GM13976 (cell line): ENCODE measurements around the gene METTL3.

Experiments used
- DNase-seq: peaks from one replicate; pipeline ENCODE4 v3.0.0; 2012; ENCODE audit warnings: low spot score
- in situ Hi-C: fragments of 300-500 bp; cut with MboI; formaldehyde crosslinking; loops from one replicate; pipeline ENCODE4 v1.12.0; 2022; ENCODE audit warnings: low sequenced_read_pairs, mixed read lengths, inconsistent platforms; ENCODE audit not compliant: unreplicated experiment
- TF ChIP-seq, protein P1 (sequence below): IDR thresholded peaks from 2 replicates; pipeline ENCODE4 v1.5.1; 2012; ENCODE audit warnings: borderline replicate concordance, mild to moderate bottlenecking; ENCODE audit not compliant: insufficient read depth; ENCODE audit errors: extremely low read depth, missing control alignments, control extremely low read depth

METTL3 gene

DNA sequence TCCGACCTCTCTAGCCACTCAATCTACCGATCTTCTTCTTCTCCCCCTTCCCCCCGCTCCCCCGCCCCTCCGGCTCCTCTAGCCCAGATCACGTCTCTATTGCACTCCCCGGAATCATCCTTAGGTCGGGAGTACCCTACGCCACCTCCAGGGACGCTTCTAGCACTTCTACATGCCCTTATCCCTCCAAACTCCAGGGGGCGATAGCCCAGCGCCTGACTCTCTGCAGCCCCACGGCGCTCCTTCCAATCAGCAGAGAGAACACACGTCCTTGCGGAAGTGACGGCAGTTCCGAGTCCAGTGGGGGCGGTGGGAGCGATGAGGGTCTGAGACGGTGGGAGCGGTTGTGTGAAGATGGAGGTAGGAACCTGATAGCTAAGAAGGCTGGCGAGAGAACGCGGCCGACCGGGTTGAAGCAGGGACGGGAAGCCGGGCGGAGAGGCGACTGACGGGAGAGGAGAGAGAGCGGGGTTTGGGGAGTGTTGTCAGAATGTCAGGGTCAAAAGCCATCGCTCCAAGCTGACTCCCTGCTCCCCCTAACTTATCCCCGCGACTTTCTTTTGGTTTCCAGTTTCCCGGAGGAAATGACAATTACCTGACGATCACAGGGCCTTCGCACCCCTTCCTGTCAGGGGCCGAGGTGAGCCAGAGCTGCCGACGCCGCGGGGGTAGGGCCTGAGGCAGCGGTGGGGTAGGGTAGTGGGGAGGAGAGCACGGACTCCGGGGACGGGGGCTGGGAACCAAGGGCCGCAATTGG lies 34.0 kb downstream of the METTL3 start, which contains the start of the genes RAB2B and TOX4:
TSS of gene RAB2B (minus strand) at position 35 of the 757 bp plus-strand sequence. CDS start 87 bp downstream, outside the sequence.
TSS of gene TOX4 (plus strand) at position 271 of the 757 bp plus-strand sequence. CDS start at position 355, 84 bp downstream.
- in situ Hi-C loops, result no loop called here
- DNase-seq, result peak; percentile 94
- TF ChIP-seq, protein P1, sequence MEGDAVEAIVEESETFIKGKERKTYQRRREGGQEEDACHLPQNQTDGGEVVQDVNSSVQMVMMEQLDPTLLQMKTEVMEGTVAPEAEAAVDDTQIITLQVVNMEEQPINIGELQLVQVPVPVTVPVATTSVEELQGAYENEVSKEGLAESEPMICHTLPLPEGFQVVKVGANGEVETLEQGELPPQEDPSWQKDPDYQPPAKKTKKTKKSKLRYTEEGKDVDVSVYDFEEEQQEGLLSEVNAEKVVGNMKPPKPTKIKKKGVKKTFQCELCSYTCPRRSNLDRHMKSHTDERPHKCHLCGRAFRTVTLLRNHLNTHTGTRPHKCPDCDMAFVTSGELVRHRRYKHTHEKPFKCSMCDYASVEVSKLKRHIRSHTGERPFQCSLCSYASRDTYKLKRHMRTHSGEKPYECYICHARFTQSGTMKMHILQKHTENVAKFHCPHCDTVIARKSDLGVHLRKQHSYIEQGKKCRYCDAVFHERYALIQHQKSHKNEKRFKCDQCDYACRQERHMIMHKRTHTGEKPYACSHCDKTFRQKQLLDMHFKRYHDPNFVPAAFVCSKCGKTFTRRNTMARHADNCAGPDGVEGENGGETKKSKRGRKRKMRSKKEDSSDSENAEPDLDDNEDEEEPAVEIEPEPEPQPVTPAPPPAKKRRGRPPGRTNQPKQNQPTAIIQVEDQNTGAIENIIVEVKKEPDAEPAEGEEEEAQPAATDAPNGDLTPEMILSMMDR, result peak; percentile 96

DNA sequence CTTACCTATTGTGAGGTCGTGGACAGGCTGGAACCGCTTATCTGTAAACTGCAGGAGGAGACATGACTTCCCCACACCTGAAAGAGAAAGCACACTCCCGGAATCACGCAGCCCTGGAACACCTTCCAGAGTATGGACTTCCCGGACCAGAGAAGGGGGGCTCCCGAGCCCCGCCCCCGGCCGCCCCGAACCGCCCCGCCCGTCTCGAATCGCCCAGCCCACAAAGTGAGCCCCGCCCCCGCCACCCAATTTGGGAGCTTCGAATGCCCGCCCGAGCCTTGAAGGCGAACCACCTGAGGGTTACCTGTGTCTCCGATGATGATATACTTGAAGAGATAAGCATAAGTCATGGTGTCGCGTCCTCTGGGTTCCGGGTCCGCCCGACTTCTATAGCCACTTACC lies 34.6 kb downstream of the METTL3 start:
- DNase-seq, result peak; percentile 77
- TF ChIP-seq, protein P1, result no peak
- in situ Hi-C loops, result no loop called here

DNA sequence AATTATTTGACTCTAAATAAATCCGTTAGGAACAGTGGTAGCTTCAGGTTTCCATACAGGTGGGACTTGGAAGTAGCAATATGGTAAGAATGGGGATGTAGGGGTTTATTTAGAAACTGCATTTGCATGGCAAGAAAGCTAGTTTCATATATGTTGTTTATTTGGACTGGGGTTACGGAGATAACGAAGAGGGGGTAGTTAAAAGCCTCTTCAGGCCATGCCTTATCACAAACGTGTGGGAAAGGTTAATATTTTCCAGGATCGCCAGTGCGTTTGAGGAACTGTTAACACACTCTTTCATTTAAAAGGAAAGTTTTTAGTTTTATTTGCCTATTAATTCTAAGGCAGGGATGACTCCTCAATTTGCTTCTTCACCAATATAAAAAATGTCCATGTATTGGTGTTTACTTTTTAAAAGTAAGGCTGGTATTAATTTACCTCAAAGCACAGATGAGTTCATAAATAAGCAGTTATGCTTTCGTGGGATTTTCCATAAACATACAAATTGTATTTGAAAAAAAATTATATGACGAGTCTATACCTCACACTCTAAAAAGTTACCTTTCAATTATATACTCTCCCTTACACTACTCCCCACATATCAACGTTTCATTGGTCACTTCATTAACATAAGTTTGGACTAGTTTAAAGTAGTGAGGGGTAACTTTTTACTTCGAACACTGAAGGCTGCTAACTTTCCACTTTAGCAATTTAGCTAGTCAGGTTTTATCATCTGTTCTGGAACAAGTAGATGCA lies 35.2 kb downstream of the METTL3 start:
- no peak for DNase-seq
- in situ Hi-C loops, result no loop called here
- TF ChIP-seq, protein P1, result no peak

DNA sequence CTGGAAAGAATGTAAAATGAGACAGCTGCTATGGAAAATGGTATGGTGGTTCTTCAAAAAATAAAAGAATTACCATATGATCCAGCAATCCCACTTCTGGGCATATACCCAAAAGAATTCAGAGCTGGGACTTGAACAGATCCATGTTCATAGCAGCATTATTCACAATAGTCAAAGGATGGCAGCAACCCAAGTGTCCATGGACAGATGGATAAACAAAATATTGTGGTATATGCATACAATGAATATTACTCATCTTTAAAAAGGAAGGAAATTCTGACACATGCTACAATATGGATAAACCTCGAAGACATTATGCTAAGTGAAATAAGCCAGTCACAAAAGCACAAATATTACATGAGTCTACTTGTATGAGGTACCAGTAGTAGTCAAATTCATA lies 43.5 kb downstream of the METTL3 start:
- in situ Hi-C loops, result no loop called here

DNA sequence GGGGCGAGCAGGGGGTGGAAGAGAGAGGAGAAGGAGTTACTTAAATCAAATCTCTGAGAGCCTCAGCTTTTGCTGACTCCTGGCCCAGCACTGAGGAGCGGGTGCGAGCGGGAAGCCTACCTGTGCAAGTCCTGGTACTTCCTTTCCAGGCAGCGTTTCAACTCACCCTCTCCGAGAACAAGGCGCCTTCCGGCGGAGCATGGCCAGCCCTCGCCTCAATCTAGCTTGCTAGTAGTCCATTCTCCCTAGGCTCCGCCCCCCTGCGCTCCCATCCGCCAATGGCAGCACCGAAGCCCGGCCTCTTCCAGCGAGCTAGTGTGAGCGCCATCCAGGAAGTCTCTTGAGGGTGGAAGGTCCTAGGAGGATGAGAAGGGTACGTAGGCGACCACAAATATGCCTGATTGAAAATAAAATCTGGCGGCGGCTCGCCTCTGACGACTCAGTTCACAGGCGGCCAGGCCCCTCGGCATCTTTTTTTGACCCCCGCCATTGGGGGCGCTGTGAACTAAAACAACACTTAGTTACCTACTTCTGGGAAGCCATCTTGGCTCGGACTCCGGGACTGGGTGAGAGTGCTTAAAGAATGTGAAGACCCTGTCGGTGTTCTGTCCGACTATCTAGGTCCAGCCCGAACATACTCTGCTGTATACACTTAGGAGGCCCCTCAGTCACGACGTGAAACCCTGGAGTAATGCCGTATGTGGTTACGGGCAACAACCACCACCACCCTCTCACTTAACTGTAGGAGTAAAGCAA lies 55.0 kb downstream of the METTL3 start, which contains the start of gene CHD8:
TSS of gene CHD8 (minus strand) at position 212 of the 756 bp plus-strand sequence. CDS start 24,480 bp downstream, outside the sequence.
- TF ChIP-seq, protein P1, result peak; percentile 64
- peak; percentile 97 for DNase-seq
- in situ Hi-C loops, result no loop called here

More for the DNA sequence above, 43.5 kb downstream of the METTL3 start:
- DNase-seq, result no peak
- TF ChIP-seq, protein P1, result no peak

DNA sequence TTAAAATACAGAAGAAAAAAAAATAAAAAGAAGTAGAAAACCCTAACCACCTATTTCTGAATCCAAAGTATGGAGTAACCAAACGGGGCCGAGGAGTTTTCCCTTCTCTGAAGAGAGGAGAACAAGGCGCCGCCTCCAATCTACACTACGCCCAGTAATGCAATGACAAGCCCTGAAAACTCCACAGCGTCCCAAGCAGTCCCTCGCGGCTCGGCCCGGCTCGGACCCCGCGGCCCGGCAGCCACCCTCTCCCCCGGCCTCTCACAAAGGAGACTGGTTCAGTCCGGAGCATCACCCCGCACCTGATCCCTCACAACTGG lies 55.6 kb downstream of the METTL3 start:
- in situ Hi-C loops, result no loop called here
- TF ChIP-seq, protein P1, result no peak

More for the DNA sequence above, 55.6 kb downstream of the METTL3 start:
- no peak for DNase-seq
